SIG-M5 treated with dmso at 0.1 percent for 504 hours (cell line): ENCODE results near the gene CMKLR1.

Experiments used
- DNase-seq: peaks from one replicate; lab custom pipeline; 2025; ENCODE audit not compliant: unreplicated experiment; lab: John Stamatoyannopoulos, UW

The CMKLR1 gene

DNA sequence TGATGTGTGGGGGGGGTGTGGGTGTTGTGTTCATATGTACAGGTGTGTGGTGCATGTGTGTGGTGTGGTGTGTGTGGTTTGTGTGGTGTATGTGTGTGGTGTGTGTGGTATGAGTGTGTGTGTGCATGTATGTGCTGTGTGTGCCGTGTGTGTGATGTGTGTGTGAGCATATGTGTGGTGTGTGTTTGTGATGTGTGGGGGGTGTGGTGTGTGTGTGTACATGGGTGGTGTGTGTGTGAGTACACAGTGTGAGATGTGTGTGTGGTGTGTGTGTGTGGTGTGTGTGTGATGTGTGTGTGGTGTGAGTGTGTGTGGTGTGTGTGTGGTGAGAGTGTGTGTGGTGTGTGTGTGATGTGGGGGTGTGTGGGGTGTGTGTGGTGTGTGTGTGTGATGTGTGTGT lies 24.5 kb upstream of the CMKLR1 start:
- DNase-seq = no peak

DNA sequence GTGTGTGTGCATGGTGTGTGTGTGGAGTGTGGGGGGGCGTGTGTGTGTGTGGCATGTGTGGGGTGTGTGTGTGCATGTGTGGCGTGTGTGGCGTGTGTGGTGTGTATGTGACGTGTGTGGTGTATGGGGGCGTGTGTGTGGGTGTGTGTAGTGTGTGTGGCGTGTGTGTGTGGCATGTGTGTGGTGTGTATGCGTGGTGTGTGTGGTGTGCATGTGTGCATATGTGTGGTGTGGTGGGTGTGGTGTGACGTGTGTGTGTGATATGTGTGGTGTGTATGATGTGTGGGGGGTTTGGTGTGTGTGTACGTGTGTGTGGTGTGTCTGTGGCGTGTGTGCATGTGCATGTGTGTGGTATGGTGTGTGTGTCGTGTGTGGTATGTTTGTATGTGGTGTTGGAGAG lies 24.1 kb upstream of the CMKLR1 start:
- no peak for DNase-seq

DNA sequence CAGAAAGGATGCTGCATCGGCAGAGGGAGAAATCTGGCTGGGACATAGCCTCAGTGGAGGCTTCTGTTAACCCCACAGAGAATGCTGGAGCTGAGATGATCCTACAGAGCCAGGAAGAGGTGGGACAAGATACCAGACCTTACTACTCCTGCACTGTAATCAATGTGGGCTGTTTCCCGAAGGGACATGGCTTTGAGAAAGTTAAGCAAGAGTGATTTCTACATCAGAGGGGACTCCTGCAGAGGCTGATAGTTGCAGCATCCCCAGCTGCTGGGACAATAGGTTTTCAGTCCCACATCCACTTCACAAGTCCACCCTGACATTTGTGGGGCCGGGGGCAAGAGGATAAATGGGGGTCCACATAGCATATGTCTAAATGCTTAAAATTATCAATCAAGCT lies 22.5 kb upstream of the CMKLR1 start:
- DNase-seq = no peak

DNA sequence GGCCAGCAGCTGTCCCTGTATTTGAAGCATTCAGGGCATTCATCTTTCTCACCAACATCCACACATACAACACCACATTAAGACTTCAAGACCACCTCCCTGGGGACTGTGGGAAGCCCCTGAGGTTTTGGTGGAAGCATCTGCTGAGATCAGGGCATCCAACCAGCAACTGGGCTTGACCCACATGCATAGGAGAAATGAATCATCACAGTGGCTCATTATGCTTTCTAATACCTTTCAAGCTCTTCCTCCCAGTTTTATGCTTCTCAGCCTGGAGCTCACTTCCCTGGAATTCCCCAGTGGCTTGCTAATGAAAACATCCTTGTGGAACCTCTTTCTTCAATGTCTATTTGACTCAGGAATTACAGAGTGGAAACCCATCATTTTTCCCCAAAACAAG lies 21.4 kb upstream of the CMKLR1 start:
- DNase-seq = no peak

DNA sequence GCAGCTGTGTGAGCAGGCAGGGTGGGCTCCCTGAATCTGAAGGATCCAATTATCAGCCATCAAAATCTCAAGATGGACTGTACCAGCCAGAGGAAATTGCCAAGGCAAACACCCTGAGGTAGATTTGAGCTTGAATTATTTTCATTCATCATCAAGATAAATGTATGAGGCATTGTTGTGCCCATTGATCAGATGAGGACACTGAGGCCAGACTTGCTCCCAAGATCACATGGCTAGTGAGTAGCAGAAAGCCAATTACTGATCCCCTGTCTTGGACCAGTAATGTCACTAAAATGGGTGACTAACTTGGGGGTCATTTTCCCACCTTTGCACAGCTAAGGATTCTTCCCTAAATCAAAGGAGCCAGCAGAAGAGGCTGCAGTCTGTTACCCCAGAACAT lies 20.9 kb upstream of the CMKLR1 start:
- DNase-seq = no peak

DNA sequence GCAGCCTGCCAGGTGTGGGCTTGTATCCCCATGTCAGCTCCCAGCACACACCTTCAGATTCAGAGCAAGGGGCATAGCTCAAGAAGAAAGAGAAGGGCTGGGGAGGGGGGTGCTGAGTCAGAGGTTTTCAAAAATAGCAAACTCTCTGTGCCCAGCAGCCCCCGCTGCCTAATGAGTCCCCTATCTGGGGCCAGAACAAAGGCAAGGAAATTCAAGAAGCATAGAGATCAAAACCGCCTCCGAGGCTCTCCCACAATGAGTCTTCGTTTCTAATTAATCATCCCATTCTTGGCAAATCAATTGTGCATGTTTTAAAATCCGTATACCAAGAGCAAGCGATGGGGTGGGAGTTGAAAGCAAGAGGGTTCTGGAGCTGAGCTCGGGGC lies 19.5 kb upstream of the CMKLR1 start:
- no peak for DNase-seq

DNA sequence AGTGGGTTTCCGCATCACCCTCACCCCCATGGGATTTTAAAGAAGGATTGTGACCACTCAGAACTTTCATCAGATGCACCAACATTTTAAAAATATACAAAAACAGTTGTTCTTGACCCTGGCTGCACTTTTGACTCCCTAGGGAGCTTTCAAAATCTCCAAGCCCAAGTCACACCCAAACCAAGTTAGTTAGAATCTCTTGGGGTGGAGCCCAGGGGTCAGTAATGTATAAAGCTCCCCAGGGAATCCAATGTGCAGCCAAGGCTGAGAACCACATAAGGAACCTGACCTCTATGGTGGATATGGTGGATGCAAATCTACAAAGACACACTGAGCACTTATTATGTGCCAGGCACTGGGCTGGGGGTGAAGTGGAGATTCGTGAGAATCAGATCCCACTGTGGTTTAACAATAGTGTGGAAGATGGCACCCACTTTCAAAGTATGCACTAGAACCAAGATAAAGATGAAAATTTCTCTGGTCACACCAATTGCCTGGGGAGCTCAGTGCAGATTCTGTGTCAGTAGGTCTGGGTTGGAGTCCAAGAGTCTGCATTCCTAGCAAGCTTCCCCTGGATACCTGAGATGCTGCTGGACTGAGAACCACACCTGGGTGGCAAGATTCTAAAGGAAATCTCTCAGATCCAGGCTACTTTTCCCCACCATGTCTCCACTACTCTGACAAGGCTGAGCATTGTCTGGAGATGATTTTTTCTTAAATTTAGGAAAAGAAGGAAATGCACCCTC lies 18.9 kb upstream of the CMKLR1 start:
- DNase-seq = no peak

DNA sequence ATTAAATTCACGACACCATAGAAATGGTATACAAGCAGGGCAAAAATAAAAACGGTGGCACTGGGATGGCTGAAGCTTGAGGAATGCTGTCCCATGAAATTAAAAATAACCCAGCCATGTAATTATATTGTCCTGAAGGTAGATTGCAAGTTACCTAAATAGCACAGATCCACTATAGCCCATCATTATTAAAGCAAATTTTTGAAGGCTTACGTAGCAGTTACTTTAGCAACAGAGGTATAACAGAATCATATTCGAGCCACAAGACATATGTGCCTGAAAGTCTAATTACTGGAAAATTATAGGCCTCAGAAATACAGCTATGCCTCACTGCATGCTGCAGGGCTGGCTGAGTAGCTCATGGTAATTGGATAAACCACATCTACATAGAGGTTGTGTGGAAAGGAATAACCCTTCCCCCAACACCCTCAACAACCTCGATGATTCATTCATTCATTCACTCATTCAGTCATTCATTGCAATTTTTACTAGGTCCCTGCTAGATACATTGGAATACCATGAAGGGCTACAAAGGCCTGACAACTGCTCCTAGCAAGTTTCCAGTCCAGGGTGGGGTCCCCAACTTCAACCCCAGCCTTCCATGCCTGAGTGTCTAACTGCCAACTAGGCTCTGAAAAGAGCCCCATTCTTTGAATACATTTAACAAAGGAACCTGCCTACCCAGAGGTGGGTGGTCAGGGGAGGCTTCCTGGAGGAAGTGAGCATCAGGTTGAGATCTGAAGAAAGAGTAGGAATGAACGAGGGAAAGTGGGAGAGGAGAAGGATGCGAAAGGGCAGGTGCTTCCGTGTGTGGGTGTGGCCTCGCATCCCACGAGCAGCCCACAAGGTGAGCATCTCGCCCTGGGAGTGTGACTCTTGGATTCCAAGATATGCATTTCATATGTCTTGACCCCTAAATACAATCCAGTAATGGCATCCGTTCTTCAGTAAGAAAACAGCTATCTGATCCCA lies 18.0 kb upstream of the CMKLR1 start:
- DNase-seq = no peak

DNA sequence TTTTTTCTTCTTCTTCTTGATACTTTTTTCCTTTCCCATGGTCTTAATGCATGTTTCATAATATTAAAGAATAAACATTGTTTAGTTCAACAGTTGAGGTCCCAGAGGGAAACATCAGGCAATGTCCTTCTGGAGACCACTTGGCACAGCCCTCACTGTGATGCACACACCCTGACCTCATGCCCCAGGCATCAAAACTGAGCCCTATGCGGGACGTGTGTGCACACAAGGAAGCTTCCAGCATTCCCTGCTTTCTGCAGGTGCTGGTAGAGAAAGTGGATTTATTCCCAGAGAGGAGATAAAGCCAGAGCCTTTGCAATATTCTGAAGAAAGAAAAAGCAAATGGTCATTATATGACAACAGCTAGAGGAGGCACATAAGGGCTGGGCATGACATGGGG lies 16.0 kb upstream of the CMKLR1 start:
- DNase-seq = no peak

DNA sequence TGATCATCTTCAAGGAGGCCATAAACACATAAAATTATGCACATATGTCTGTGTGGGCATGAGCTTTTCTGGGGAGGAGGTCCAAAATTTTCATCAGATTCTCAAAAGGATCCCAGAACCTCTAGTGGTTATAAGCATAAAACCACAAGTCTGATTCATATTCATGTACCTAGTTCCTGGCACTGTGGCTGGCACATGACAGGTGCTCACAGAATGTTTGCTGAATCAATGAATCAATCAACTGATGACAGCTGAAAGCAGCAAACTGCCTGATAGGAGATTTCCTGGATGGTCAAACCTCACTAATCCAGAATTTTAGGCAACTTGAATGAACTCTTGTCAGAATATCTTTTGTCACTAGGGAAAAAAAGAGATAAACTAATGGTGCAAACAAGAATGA lies 13.5 kb upstream of the CMKLR1 start:
- no peak for DNase-seq

DNA sequence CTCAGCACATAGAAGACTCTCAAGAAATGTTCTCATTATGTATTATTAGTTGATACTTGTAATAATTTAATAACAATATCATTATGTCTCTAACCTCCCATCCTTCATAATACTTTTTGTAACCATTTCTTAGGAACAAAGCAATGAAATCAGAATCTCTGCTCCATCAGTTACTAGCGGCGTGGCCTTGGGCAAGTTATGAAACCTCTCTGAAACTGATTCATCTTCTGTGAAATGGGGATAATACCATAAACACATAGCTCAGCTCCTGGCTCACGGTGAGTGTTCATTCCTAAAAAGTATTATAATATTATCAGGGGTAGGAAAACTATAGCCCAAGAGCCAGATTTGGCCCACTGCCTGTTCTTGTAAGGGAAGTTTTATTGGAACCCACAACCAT lies 11.4 kb upstream of the CMKLR1 start:
- DNase-seq = no peak

DNA sequence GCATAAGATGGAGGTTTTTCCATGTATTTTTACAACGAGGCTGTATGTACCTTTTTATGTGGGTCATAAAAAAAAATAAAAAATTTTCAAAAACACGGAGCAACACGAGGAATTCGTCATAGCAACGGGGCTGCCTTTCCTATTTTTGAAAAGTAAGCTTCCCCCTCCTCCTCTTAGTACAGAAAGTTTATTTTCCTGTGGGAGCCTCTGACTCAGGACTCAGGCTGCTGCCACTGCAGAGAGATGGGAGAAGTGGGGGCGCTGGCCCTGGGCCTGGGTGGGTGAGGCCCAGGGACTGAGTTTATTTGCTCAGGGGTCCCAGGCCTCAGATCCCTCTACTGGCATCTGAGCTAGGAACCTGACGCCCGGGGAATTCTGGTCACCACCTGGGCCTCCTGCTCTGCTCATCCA lies 10.2 kb upstream of the CMKLR1 start:
- DNase-seq = no peak

DNA sequence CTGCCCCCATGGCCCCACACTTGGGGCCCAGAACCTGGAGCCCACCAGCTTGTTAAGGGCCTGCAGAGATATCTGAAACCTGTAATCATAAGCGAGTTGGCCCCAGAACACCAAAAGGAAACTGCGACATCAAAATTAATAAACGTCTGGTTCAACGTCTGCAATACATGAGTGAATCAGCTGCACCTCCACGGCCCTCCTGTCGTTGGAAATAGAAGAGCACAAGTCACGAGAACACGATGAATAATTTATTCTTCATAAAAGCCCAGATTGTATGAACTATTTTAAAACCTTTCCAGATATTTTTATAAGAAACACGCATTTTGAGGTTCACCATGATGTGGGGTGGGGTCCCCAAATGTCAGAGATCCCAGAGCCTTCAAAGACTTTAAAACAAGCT lies 9.7 kb upstream of the CMKLR1 start:
- no peak for DNase-seq

DNA sequence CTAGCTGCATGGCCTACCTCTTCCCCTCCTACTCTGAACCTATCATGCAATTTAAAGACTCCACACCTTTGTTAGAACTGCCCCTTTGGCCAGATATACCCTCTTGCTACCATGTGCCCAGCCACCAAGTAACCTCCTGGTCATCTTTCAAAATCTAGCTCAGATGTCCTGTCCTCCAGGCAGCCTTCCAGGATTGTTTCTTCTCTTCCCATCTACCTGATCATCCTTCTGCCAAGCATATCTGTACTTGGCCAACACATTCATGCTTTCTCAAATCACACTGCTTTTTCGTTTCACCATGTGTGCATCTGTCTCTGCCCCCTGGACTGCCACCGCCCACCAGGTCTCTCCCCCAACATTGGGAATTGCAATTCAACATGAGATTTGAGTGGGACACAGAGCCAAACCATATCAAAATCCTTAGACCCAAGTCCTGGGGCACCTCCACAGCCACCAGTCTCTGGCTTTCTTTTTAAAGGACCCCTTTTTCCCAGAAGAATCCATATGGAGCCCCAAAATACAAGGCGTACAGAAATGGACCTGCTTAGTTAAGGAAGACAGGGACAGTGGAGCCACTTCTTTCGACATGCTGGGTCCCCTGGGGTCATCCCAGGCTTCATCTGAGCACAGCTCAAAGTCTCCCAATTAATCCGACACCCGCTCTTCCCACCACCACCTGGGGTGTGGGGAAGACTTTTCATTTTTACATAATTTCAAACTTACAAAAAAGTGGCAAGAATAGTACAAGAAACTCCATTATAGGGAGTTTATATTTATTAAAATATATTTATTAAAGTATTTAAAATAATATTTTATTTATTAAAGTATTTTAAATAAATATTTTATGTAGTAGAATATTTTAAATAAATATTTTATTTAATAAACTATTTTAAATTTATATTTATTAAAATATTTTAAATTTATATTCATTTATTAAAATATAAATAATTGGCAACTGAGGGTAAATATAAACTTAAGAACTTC lies 7.9 kb upstream of the CMKLR1 start:
- no peak for DNase-seq

DNA sequence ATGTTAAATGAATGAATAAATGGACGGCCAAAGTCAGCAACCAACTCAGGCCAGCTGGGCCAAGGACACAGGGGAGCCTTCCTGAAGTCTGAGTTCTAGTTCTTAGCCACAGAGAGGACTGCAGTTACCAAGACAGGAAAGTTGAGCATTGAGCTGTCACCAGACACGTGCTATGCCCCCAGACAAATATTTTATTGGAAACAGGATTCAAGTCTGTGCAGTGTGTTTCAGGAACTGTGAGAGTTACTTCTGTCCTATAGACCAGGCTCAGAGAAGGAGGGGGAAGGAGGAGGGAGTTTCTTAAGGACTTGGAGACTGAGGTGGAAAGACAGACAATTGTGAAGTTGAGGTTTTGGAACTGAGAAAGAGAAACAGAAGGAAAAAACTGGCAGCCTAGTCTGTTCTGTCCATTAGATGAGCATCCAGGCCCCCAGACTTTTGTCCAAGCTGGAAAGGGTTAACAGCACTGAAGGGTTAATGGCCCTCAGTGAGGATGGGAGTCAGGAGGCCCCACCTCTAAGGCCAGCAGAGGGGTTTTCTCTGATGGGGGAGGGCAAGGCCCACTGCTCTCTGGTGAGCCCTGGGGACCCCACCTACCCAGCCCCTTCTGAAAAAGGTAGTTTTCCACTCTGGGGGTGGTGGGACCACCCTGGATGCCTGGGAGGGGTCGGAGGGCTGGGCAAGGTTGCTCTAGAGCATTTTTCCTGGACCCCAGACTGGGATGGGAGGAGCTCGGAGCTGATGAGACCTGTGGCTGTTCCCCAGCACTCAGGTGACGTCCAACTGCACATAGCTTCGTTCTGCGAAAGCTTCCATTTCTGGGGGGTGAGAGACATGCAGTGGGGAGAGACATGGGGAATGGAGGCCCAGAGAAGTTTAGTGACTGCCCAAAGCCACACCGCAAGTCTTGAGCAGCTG lies 6.9 kb upstream of the CMKLR1 start:
- no peak for DNase-seq

DNA sequence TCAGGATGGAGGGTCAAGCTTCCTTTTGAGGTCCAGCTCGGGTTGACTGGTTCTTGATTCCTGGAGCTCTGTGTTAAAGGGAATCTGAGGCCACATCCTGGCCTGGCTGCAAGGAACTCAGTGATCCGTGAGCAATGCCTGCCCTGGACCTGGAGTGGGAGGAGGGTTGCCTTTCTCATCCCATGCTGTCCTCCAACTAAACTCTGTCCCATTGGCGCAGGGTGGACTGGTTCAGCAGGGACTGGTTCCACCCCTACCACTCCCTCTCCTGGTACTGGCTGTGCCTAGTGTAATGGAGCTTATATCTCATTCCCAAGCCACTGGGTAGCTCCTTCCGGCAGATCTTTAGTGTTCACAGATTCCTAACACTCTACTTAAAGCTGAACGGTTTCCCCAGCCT lies 3.9 kb upstream of the CMKLR1 start:
- no peak for DNase-seq

DNA sequence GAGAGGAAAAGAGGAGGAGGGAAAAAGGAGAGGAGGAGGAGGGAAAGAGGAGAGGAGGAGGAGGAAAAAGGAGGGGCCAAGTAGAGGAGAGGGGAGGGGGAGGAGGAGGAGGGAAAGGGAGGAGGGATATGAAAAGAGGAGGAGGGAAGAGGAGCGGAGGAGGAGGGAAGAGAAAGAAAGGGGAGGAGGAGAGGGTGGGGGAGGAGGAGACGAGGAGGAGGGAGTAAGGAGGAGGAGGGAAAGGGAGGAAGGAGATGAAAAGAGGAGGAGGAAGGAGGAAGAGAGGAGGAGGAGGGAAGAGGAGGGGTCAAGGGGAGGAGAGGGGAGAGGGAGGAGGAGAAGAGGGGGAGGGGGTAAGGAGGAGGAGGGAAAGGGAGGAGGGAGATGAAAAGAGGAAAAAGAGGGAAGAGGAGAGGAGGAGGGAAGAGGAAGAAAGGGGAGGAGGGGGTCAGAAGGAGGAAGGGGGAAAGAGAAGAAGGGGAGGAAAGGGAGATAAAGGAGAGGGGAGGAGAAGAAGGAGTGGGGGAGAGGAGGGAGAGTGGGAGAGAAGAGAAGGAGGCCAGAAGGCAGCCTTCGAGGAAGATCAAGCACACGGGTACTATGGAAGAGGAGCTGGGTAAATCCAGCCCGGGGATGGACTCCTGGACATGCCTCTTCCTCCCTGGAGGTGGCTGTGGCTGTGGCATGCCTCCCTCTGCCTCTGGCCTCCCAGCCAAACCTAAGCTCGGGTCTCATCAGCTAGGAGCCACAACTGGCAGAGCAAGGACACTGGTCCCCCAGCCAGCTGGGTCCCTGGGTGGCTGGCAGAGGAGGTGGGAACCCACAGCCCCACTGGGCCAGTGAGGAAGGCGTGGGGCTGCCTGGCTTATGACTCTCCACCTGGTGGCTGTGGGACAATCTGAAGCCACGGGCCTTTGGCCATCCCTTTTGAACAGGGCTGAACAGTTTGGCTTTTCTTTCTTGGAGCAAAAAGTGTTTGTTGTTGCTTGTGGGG lies 3.0 kb upstream of the CMKLR1 start:
- DNase-seq = no peak

DNA sequence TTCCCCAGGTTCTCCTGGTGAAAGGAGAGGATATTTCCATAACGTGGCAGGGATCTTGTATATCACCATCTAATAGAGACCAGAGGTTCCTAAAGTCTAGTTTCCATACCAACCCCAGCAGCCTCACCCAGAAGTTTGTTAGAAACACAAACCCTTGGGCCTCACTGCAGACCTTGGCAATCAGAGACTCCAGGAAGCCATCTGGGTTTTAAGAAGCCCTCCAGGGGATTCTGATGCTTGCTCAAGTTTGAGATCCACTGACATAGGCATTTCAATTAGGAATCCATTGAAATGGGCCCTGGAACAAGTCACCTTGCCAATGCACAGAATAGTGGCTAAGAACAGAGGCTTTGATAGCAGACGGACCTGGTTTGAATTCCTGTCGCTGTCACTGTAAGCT lies 2.2 kb upstream of the CMKLR1 start:
- DNase-seq = no peak

DNA sequence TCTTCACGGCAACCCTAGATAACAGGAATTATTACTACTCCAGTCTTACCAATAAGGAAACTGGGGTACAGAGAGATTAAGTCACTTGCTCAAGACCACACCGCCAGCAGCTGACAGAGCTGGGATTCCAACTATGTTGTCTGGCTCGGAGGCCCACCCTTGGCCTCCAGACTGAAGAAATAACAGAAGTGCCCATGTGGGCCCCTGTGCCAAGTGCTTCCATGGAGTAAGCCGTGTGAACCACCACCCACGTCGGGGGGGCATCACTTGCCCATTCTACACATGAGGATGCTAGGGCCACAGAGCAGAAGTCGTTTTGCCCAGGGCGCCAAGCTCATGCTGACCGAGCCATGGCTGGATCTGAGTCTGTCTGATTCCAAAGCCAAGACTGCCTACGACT lies 926 bp upstream of the CMKLR1 start:
- DNase-seq = no peak
